HAP-1 (cell line): Measurements from ENCODE around the gene AGBL5.
"Not testable (repeated sequence)": the region's sequence is repeated elsewhere in the genome, so short reads cannot be mapped to it uniquely, and the experiment has no call there.

Experiments used
- DNase-seq, 2 experiments: peaks; one replicate each; pipeline ENCODE4 v3.0.0-alpha.2; 2016 to 2020; ENCODE audit warnings: low spot score in 2 of 2
- H3K27me3 ChIP-seq: fragments of 250-450 bp; sonication (Bioruptor Pico); 2 replicates; pipeline ENCODE4 v1.5.1; 2020; ENCODE audit warnings: low read depth, mild to moderate bottlenecking, moderate library complexity
- H3K36me3 ChIP-seq: fragments of 250-450 bp; sonication (Bioruptor Pico); replicated peaks from 2 replicates; pipeline ENCODE4 v1.5.1; 2020; ENCODE audit warnings: mild to moderate bottlenecking
- H3K4me1 ChIP-seq: fragments of 250-450 bp; sonication (Bioruptor Pico); 2 replicates; pipeline ENCODE4 v1.5.1; 2020; ENCODE audit warnings: mild to moderate bottlenecking
- H3K4me3 ChIP-seq: fragments of 250-450 bp; sonication (Bioruptor Pico); 2 replicates; pipeline ENCODE4 v1.5.1; 2020; ENCODE audit warnings: mild to moderate bottlenecking, moderate library complexity
- H3K9me3 ChIP-seq: fragments of 250-450 bp; sonication (Bioruptor Pico); 2 replicates; pipeline ENCODE4 v1.5.1; 2020; ENCODE audit warnings: mild to moderate bottlenecking, moderate library complexity
- in situ Hi-C: fragments of 300-500 bp; cut with MboI; formaldehyde crosslinking; loops from 3 replicates; pipeline ENCODE4 v1.14.3; 2020; ENCODE audit warnings: low sequenced_read_pairs, inconsistent platforms, mixed read lengths

AGBL5 gene

DNA sequence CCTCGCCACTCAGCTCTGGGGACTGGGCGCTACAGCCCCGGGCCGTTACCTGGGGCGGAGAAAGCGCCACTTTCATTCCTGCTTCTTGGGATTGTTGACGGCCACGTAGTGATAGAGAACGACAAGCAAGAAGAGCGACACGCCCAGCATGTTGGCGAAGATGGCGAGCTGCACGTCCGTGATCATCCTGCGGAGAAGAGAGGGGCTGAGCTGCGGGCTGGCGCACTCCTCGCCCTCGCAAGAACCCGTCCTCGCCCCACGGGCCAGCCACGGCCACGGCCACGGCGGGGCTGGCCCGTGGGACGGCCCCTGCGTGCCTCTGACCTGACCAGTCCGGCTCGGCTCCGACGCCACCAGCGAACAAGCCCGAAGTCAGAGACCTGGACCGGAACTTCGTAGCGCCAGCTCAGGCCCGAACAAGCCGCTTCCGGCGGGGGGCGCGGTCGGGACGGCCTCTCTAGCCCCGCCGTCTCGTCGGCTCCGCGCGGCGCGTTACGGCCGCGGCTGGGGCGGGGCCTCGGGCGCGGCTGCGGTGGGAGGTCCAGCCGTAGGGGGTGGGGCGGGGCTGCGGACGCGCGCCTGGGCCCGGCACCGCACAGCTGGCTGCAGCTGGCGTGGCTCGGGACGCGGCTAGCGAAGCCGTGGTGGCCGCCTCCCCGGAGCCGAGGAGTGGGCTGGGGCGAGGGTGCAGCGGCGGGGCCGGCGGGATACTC is 20.0 kb downstream of the AGBL5 start, which contains the start of gene OST4:
OST4 (minus strand) TSS at position 378 of the 713 bp plus-strand sequence.
- in situ Hi-C loops = no loop called here
- Histone ChIP-seq H3K4me3 (peak within 1 kb of the TSS; percentile 93), H3K4me1 (peaks cover 8% of the 10 kb centered on the region), H3K36me3 (peaks cover 35% of the 10 kb centered on the region), H3K27me3 (0 out of 2 replicates have a peak, but pooled peaks cover 2% of the 10 kb centered on the region), H3K9me3 (no peaks in the 10 kb centered on the region)
- DNase-seq = peak; percentile 76 to 92

DNA sequence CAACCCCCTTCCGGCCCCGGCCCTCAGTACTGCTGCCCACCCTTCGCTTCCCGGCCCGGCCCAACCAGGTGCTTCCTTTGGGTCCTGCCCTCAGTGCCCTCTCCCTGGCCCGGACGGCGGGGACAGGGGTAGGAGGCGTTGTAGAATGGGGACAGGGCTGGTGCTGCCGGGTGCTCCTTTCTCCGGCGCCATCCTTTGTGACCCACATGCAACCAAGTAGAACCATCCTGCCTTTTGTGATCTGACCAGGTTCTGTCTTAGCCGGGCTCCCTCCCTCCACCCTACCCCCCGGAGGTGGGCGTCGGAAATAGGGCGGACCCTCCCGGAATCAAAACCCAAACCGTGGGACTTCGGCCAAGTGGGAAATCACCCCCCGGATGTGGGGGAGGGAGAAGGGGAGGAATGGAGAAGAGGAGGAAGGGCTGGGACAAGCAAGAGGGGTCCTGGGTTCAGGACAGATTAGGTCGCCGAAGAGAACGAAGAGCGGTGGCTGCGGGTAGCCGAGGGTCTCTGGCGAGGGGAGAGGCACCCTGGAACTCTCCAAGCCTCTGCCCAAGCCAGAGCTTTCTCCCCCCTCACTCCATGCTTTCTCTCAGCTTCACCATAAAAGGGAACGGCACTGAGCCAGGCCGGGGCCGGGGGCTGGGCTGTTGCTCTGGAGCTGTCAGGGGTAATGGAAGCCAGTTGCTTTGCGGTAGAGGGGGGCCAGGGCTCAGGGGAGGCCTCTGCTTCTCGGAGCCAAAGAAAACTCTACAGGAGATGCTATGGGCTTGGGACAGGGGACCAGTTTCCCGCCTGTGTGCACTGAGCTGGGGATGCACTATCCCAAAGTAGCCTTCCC is 20.7 kb downstream of the AGBL5 start:
- in situ Hi-C loops = no loop called here
- Histone ChIP-seq H3K4me3 (peak overlapping the region; percentile 93), H3K4me1 (peaks cover 8% of the 10 kb centered on the region), H3K9me3 (no peaks in the 10 kb centered on the region), H3K27me3 (0 out of 2 replicates have a peak, but pooled peaks cover 2% of the 10 kb centered on the region), H3K36me3 (peaks cover 33% of the 10 kb centered on the region)
- DNase-seq = no peak

DNA sequence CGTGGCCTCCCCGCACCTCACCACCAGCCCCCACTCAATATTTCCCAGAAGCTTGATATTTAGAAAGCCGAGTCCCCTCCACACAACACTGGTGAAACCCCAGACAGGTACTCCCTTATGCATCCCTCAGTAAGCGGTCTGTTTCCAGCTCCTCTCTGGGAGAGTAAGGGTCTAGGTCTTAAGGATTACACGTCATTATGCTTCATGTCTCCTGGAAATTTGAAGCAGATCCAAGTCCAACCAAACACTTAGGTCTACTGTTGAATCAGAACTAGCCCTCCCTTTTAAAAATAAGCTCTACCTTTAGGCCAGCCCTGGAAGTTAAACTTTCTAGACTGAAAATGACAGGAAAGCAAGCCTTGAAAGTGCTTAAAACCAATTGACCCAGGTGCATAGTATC is 21.5 kb downstream of the AGBL5 start:
- Histone ChIP-seq H3K4me3 (no peak overlapping the region; the same call in 1 of the 2 replicates), H3K27me3 (0 out of 2 replicates have a peak, but pooled peaks cover 2% of the 10 kb centered on the region), H3K36me3 (peaks cover 28% of the 10 kb centered on the region), H3K4me1 (peaks cover 8% of the 10 kb centered on the region), H3K9me3 (no peaks in the 10 kb centered on the region)
- in situ Hi-C loops = no loop called here
- no peak for DNase-seq

DNA sequence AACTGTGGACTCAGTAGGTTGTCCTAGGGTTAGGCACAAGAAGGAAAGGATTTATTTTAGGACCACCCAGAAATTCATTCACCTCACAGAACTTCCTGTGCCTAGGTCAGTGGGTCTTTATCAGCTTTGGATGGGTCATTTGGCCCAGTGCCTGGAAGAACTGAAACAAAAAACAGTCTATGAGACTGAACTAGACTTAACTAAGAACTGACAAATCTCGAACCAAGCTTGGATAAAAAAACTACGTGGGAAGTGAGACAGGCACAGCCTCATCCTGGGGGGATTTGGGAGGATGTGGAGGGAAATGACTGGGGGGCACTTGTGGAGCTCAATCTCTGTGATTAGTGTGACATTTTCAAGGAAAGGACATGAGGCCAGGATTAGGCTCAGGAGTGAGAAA is 22.3 kb downstream of the AGBL5 start:
- H3K4me3 ChIP-seq = no peak overlapping the region
- in situ Hi-C loops = no loop called here
- peaks cover 8% of the 10 kb centered on the region for H3K4me1 ChIP-seq

DNA sequence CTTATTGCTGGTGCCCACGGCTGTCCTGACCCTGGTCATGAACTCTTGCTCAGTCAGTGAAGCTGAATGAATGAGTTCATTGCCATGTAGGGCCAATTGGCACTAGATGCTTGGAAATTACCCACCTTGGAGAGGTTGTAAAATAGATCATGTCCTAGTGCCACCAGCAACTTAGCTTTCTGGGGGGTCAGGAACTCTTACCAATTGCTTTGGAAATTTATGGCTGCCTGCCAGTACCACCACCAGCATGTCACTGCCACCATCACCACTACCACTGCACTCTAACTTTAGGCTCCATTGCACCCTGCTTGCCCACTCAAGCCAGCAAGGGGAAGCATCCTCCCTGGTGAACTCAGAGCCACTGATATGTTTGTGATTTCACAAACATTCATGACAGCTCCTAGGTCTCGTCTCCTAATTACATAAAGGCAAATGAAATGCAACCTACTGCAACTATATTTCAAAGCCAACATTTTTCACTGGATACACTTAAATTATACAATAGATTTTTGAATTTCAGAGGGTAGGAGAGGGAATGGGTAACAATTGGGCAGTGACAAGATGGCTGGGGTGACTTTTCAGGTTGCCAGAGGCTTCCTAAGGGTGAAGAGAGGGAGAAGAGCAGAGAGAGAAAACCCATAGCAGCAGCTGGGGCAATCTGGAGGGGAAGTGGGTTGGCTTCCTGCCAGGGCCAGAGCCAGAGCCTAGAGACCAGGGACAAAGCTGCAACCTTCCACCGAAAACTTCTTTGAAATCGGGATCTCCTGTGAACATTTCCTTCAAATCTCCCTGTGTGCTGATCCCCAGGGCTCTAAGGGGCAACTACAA is 23.5 kb downstream of the AGBL5 start:
- in situ Hi-C loops = no loop called here
- no peak for DNase-seq
- Histone ChIP-seq H3K27me3 (0 out of 2 replicates have a peak, but pooled peaks cover 2% of the 10 kb centered on the region), H3K36me3 (peaks cover 10% of the 10 kb centered on the region), H3K4me3 (no peak overlapping the region), H3K9me3 (no peaks in the 10 kb centered on the region), H3K4me1 (peaks cover 8% of the 10 kb centered on the region)

More for the DNA sequence above, 22.3 kb downstream of the AGBL5 start:
- Histone ChIP-seq H3K36me3 (peaks cover 19% of the 10 kb centered on the region), H3K27me3 (0 out of 2 replicates have a peak, but pooled peaks cover 2% of the 10 kb centered on the region), H3K9me3 (no peaks in the 10 kb centered on the region)
- no peak for DNase-seq

DNA sequence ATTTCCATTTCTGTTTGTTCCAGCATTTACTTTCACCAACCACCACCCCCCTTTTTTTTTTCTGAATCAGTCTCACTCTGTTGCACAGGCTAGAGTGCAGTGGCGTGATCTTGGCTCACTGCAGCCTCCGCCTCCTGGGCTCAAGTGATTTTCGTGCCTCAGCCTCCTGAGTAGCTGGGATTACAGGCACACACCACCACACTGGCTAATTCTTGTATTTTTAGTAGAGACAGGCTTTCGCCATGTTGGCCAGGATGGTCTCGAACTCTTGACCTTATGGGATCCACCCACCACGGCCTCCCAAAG is 24.1 kb downstream of the AGBL5 start:
- H3K36me3 ChIP-seq, DNase-seq, in situ Hi-C loops, H3K27me3 ChIP-seq, H3K9me3 ChIP-seq, H3K4me1 ChIP-seq, H3K4me3 ChIP-seq: not testable (repeated sequence)

DNA sequence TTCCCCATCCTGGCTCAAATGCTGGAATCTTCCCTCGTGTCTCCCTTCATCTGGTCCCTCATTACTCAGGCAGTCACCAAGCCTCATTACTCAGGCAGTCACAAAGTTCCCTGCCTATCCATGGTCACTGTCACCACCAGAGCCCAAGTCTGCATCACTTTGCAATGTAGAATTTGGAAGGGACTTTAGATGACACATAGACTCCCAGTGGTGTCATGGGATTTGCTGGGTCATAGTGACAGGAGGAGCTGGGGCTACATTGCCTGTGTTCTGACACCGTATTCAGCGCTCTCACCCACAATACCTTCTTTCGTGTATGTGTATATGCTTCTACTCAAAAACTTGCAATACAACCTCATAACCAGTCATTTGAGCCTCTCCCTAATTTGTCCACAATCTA is 24.9 kb downstream of the AGBL5 start:
- Histone ChIP-seq H3K4me1 (peaks cover 3% of the 10 kb centered on the region), H3K27me3 (0 out of 2 replicates have a peak, but pooled peaks cover 2% of the 10 kb centered on the region), H3K4me3 (no peak overlapping the region), H3K36me3 (peaks cover 1% of the 10 kb centered on the region; the same call in 1 of the 2 replicates), H3K9me3 (no peaks in the 10 kb centered on the region)
- no peak for DNase-seq
- in situ Hi-C loops = no loop called here

DNA sequence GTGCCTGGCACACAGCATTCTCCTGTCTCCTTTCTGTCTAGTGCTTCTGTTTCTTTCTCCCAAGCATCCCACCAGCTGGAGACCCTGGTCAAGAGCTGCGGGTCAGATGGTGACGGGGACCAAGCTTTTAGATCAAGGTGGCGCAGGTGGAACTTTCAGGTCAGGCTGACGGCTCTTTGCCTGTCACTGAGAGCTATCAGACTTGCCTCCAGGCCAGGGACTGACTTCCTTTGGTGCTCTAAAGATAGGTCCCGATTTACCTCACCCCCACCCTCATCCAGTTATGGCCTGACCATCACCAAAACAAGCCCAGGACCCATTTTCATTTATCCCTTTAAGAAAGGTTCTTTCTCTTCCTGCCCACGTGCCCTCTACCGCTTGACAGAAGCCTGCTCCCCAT is 25.8 kb downstream of the AGBL5 start:
- 0 out of 2 replicates have a peak, but pooled peaks cover 2% of the 10 kb centered on the region for H3K27me3 ChIP-seq
- no peaks in the 10 kb centered on the region for H3K36me3 ChIP-seq
- no peak for DNase-seq
- H3K9me3 ChIP-seq = no peaks in the 10 kb centered on the region
- peaks cover 5% of the 10 kb centered on the region for H3K4me1 ChIP-seq
- in situ Hi-C loops = no loop called here
- H3K4me3 ChIP-seq = no peak overlapping the region

DNA sequence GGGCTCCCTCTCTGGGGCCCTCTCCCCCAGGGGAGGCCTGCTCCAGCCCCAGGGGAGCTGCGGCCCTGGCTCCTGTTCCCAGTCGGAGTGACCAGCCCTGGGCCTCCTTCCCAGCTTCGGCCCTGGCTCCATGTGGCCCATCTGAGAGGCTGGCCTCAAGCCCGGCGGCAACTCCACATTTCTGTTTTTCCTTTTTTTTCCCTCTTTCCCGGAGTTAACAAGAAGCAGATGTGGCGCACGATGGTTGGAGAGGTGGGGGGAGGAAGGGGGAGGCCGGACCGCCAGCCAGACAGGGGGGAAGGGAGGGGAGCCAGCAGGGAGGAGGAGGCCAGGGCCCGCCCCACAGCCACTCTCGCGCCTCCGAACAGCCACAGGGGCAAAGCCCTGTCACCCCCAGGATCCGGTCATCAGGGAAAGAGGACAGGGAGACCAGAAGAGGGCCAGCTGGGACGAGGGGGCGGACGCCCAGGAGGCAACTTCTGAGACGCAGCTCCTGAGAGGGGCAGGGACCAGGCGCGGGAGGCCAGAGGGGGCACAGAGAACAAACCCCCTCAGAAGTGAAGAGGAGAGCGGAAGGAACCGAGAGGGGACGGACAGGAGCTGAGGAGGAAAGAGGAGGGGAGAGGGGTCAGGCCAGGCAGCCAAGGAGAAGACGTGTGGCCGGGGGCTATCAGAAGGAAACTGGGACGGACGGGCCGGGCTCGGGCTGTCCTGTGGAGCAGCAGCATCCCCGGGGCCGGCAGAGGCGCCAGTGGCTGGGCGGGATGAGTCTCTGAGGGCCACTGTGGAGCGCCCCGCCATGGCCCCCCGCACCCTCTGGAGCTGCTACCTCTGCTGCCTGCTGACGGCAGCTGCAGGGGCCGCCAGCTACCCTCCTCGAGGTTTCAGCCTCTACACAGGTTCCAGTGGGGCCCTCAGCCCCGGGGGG is 27.1 kb downstream of the AGBL5 start, which contains the start of gene EMILIN1:
EMILIN1 (plus strand) TSS at position 349 of the 928 bp plus-strand sequence; CDS start at position 800, 451 bp downstream.
- Histone ChIP-seq H3K27me3 (0 out of 2 replicates have a peak, but pooled peaks cover 2% of the 10 kb centered on the region), H3K9me3 (no peaks in the 10 kb centered on the region), H3K4me1 (peaks cover 5% of the 10 kb centered on the region), H3K36me3 (no peaks in the 10 kb centered on the region), H3K4me3 (no peak within 1 kb of the TSS)
- DNase-seq = no peak
- in situ Hi-C loops = no loop called here

DNA sequence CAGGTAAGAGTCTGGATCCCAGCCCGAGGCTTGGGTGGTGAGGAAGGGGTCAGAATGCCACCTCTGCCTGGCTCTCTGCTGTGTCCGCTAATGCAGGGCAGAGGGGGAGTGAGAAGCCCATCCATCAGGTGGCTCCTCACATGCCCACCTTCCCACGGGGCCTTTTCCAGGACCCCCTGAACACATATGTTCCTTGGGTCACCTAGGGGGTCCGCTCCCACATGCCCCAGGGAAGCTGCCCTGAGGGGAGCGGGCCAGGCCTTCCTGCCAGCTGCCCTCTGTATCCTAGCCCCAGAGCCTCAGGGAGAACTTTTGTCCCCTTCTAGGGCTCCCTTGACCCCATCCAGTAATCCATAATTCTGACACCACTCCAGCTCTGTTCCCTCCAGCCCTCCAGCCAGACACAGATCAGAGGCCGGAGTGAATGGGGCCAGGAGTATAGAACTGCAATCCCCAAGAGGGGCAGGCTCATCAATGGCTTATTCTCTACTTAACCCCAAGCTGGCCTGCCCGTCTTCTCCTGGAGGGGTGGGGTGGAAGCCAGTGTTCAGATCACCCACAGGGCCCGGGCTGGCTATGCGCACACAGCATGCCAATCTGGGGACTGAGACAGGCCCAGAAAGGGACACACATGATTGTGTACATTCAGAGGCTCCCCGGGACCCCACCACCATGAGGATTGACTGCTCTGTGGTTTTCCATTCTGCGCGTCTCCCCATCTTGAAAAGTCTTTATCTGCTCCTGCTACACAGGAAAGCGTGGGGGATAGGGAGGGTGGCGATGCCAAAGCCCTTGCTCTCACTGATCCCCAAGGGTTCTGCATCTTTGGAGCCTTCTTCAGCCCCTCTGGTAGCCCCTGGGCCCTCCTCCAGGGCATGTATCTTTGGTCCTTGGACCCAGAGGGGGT is 28.0 kb downstream of the AGBL5 start:
- in situ Hi-C loops = no loop called here
- no peak for DNase-seq

DNA sequence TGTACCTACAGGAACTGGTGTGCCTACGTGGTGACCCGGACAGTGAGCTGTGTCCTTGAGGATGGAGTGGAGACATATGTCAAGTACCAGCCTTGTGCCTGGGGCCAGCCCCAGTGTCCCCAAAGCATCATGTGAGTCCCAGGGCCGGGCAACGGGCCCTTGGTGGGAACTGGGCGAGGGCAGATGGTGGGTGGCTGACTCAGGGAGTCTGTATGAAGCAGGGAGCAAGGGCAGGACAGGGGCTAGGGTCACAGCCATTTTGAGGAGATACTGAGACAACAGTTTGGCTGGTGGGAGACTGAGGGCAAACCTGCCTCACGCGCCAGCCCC is 28.6 kb downstream of the AGBL5 start:
- Histone ChIP-seq H3K27me3 (0 out of 2 replicates have a peak, but pooled peaks cover 2% of the 10 kb centered on the region), H3K36me3 (no peaks in the 10 kb centered on the region), H3K4me1 (peaks cover 5% of the 10 kb centered on the region), H3K9me3 (no peaks in the 10 kb centered on the region), H3K4me3 (no peak overlapping the region)
- no peak for DNase-seq
- in situ Hi-C loops = no loop called here

More for the DNA sequence above, 28.0 kb downstream of the AGBL5 start:
- Histone ChIP-seq H3K36me3 (no peaks in the 10 kb centered on the region), H3K4me3 (no peak overlapping the region), H3K27me3 (0 out of 2 replicates have a peak, but pooled peaks cover 2% of the 10 kb centered on the region), H3K9me3 (no peaks in the 10 kb centered on the region), H3K4me1 (peaks cover 5% of the 10 kb centered on the region)

DNA sequence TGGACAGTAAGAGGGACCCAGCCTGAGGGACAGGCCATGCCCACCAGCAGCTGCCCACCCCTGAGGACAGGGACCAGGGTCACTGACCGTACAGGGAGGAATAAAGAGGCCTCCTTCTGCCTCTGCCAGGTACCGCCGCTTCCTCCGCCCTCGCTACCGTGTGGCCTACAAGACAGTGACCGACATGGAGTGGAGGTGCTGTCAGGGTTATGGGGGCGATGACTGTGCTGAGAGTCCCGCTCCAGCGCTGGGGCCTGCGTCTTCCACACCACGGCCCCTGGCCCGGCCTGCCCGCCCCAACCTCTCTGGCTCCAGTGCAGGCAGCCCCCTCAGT is 29.1 kb downstream of the AGBL5 start:
- H3K4me3 ChIP-seq = no peak overlapping the region
- in situ Hi-C loops = no loop called here
- H3K4me1 ChIP-seq = peaks cover 5% of the 10 kb centered on the region
- H3K27me3 ChIP-seq = 0 out of 2 replicates have a peak, but pooled peaks cover 2% of the 10 kb centered on the region
- H3K9me3 ChIP-seq = no peaks in the 10 kb centered on the region
- H3K36me3 ChIP-seq = no peaks in the 10 kb centered on the region
- DNase-seq = no peak
